Smooth muscle cell (in vitro differentiated cells): ENCODE results near the gene PSME1. TPM values are rescaled to one million over a fixed set of nuclear protein-coding genes. Genes with fewer than 3 reads are reported as not detected.

Experiments
- DNase-seq: peaks from one replicate; lab custom pipeline; 2025; ENCODE audit not compliant: unreplicated experiment; lab: John Stamatoyannopoulos, UW
- H2AFZ ChIP-seq: fragments of 200-600 bp; sonication (generic); 2 replicates; pipeline ENCODE4 v1.6.0; 2016; ENCODE audit warnings: antibody characterized with exemption, low read depth, mild to moderate bottlenecking
- H3F3A ChIP-seq: fragments of 200-600 bp; sonication (generic); 2 replicates; pipeline ENCODE4 v1.6.0; 2017; ENCODE audit warnings: antibody characterized with exemption, low read depth
- H3K27ac ChIP-seq: fragments of 200-600 bp; sonication (generic); 2 replicates; pipeline ENCODE4 v1.5.1; 2016; ENCODE audit warnings: low read depth, mild to moderate bottlenecking
- H3K27me3 ChIP-seq: fragments of 200-600 bp; sonication (generic); 2 replicates; pipeline ENCODE4 v1.6.1; 2016; ENCODE audit warnings: low read depth, mild to moderate bottlenecking
- H3K36me3 ChIP-seq: fragments of 200-600 bp; sonication (generic); 2 replicates; pipeline ENCODE4 v1.5.1; 2016; ENCODE audit warnings: low read depth
- H3K4me1 ChIP-seq: fragments of 200-600 bp; sonication (generic); 2 replicates; pipeline ENCODE4 v1.5.1; 2016; ENCODE audit warnings: low read depth
- H3K4me2 ChIP-seq: fragments of 200-600 bp; sonication (generic); 2 replicates; pipeline ENCODE4 v1.6.0; 2016; ENCODE audit warnings: mild to moderate bottlenecking
- H3K4me3 ChIP-seq: fragments of 200-600 bp; sonication (generic); 2 replicates; pipeline ENCODE4 v1.5.1; 2016; ENCODE audit warnings: mild to moderate bottlenecking
- H3K79me2 ChIP-seq: fragments of 200-600 bp; sonication (generic); 2 replicates; pipeline ENCODE4 v1.6.0; 2016; ENCODE audit warnings: low read depth, mild to moderate bottlenecking
- H3K9ac ChIP-seq: fragments of 200-600 bp; sonication (generic); 2 replicates; pipeline ENCODE4 v1.6.0; 2016; ENCODE audit warnings: low read depth
- H3K9me3 ChIP-seq: fragments of 200-600 bp; sonication (generic); replicated peaks from 2 replicates; pipeline ENCODE4 v1.5.1; 2016; ENCODE audit warnings: low read depth
- H4K20me1 ChIP-seq: fragments of 200-600 bp; sonication (generic); 2 replicates; pipeline ENCODE4 v1.6.0; 2016; ENCODE audit warnings: low read depth
- WGBS: methylation state at CpG from one replicate; pipeline ENCODE4 v1.1.7; 2016; ENCODE audit warnings: low lambda C conversion rate; 5-methylcytosine and 5-hydroxymethylcytosine counted together
- polyA plus RNA-seq: library from polyadenylated mRNA; unstranded; fragments of >200 nt; fragmentation: Nextera tagmentation; extraction: Ambion mirVana; gene quantifications from 2 replicates; pipeline ENCODE4 v1.2.1, GENCODE V29; 2016
- total RNA-seq: library from RNA; depleted of rRNA; stranded (reverse); fragments of >200 nt; gene quantifications from 2 replicates; pipeline ENCODE4 v1.2.3, GENCODE V29; 2014
- TF ChIP-seq, protein P1 (sequence below): fragments of 200-600 bp; sonication (generic); IDR thresholded peaks from 2 replicates; pipeline ENCODE4 v1.5.1; 2017; ENCODE audit warnings: borderline replicate concordance, mild to moderate bottlenecking, antibody characterized with exemption; ENCODE audit not compliant: insufficient read depth, poor library complexity, severe bottlenecking

The PSME1 gene
- total and polyA plus RNA-seq, 2 experiments from 2014 or later: 41.4 to 94.1 TPM

DNA sequence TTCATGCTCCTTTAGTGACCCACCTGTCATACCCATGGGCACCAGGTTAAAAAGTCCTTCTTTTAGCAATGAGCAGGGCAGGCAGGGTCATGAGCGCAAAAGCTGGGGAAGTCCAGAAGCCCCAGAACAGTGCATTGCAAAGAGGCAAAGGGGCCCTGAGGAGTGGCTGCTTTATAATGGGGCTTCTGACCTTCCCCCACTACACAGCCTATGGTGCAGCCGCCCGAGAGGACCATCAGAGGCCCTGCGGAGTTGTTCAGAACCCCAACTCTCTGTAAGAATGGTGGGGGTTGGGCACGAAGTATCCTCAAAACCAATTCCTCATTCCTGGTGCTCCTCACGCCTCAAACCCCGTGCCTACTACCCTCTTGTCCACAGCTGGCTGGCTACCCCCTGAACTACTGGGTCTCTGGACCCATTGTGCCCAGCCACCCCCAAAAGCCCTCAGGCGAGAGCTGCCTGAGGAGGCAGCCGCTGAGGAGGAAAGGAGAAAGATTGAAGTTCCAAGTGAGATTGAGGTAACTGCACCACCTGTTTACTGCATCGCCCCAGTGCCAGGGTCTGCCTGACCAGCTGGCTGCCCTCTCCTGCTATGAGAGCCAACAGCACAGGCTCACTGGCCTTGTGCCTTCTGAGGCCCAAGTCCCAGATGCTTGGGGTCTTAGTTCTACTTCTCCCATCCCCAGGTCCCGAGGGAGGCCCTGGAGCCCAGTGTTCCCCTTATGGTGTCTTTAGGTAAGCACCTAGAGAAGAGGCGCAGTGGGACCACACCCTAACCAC, 42.6 kb downstream of the PSME1 start:
- no peak overlapping the region for H3K27ac ChIP-seq
- no peaks in the 10 kb centered on the region for H3K9me3 ChIP-seq
- TF ChIP-seq, protein P1, sequence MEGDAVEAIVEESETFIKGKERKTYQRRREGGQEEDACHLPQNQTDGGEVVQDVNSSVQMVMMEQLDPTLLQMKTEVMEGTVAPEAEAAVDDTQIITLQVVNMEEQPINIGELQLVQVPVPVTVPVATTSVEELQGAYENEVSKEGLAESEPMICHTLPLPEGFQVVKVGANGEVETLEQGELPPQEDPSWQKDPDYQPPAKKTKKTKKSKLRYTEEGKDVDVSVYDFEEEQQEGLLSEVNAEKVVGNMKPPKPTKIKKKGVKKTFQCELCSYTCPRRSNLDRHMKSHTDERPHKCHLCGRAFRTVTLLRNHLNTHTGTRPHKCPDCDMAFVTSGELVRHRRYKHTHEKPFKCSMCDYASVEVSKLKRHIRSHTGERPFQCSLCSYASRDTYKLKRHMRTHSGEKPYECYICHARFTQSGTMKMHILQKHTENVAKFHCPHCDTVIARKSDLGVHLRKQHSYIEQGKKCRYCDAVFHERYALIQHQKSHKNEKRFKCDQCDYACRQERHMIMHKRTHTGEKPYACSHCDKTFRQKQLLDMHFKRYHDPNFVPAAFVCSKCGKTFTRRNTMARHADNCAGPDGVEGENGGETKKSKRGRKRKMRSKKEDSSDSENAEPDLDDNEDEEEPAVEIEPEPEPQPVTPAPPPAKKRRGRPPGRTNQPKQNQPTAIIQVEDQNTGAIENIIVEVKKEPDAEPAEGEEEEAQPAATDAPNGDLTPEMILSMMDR: no peak
- no peaks in the 10 kb centered on the region for H3K36me3 ChIP-seq
- no peaks in the 10 kb centered on the region for H3K4me1 ChIP-seq
- H4K20me1 ChIP-seq: no peaks in the 10 kb centered on the region
- H2AFZ ChIP-seq: no peak overlapping the region
- H3K27me3 ChIP-seq: no peaks in the 10 kb centered on the region
- no peak overlapping the region for H3K9ac ChIP-seq
- 89% methylated on average over 12 of the region's 12 CpGs for WGBS
- no peak for DNase-seq
- H3F3A ChIP-seq: no peaks in the 10 kb centered on the region
- H3K4me2 ChIP-seq: no peak overlapping the region
- no peaks in the 10 kb centered on the region for H3K79me2 ChIP-seq
- no peak overlapping the region for H3K4me3 ChIP-seq

DNA sequence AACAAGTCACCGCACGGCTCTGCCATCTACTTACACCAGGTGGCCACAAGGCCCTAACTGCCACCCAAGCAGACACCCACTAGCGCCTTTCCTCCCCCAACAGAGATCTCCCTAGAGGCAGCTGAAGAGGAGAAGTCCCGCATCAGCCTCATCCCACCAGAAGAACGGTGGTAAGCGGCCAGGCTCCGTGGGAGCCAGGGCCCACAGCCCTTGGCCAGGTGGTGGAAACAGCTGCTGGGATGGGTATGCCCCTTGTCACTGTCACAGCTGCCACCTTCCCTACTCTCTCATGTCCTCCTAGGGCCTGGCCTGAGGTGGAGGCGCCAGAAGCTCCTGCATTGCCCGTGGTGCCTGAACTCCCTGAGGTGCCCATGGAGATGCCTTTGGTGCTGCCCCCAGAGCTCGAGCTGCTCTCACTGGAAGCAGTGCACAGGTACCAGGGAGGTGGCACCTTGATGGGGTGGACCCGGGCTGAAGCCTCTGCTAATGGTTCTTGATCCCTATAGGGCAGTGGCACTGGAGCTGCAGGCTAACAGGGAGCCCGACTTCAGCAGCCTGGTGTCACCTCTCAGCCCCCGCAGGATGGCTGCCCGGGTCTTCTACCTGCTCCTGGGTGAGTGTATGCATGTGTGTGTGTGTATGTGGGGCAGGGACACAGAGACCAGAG, 43.4 kb downstream of the PSME1 start:
- Histone ChIP-seq H4K20me1 (no peaks in the 10 kb centered on the region), H3F3A (no peaks in the 10 kb centered on the region), H2AFZ (no peak overlapping the region), H3K79me2 (no peaks in the 10 kb centered on the region), H3K4me1 (no peaks in the 10 kb centered on the region), H3K4me3 (no peak overlapping the region), H3K36me3 (no peaks in the 10 kb centered on the region), H3K4me2 (no peak overlapping the region), H3K27me3 (no peaks in the 10 kb centered on the region), H3K27ac (no peak overlapping the region), H3K9ac (no peak overlapping the region), H3K9me3 (no peaks in the 10 kb centered on the region)
- TF ChIP-seq, protein P1: no peak
- no peak for DNase-seq
- WGBS: 97% methylated on average over 14 of the region's 14 CpGs

DNA sequence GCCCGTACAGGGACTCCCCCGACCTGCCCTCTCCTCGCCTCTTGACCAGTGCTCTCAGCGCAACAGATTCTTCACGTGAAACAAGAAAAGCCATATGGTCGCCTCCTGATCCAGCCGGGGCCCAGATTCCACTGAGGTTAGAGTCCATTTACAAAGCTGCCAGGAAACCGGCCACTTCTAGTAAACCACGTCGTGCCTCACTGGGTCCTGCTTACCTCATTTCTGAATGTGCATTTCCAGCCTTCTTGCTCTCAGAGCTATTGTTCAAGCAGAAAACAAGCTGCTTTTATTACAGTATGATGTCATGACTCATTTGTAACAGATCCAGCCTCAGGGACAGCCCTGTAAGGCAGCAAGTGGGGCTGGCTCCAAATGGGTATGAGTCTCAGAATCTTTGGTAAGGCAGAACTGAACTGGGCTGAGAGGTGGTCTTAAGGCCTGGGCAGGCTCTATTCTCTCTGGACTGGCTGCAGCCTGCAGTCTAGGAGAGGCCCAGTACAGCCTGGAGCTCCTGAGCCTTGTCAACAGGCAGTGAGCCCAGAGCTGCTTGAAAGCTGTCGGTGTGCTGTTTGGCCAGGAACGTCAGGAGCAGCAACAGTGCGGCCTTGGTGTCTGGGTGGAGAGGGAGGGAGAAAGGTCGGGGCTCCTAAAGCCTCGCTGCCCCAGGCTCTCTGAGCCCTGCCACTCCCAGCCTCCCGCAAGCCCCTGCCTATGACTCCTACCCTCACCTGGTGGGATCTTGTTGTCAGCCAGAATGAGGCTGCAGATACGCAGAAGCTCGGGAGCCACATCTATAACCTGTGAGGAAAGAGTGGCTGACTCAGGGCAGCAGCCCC, 44.2 kb downstream of the PSME1 start:
- Histone ChIP-seq H2AFZ (no peak overlapping the region), H3K9ac (no peak overlapping the region), H3K36me3 (no peaks in the 10 kb centered on the region), H3K27me3 (no peaks in the 10 kb centered on the region), H4K20me1 (no peaks in the 10 kb centered on the region), H3K27ac (no peak overlapping the region), H3K79me2 (no peaks in the 10 kb centered on the region), H3K4me3 (no peak overlapping the region), H3K4me2 (no peak overlapping the region), H3K4me1 (no peaks in the 10 kb centered on the region), H3K9me3 (no peaks in the 10 kb centered on the region), H3F3A (no peaks in the 10 kb centered on the region)
- TF ChIP-seq, protein P1: no peak
- 92% methylated on average over 18 of the region's 18 CpGs for WGBS
- DNase-seq: no peak
